Esophagus squamous epithelium (tissue), 4 donors: ENCODE results near the gene KRTAP10-7.

Experiments
- CTCF ChIP-seq, 6 experiments: fragments of 450-650 bp in 4 of 6; fragments of 200-600 bp in 2 of 6; sonication (generic) in 2 of 6; IDR thresholded peaks; one replicate each; pipeline ENCODE4 v1.5.1; 2016 to 2019; ENCODE audit warnings: antibody characterized with exemption in 6 of 6, mild to moderate bottlenecking in 4 of 6, moderate library complexity in 4 of 6
- POLR2A ChIP-seq, 4 donors: fragments of 450-650 bp; IDR thresholded peaks; one replicate each; pipeline ENCODE4 v1.6.1; 2017; ENCODE audit warnings: antibody characterized with exemption in 4 of 4, mild to moderate bottlenecking in 4 of 4, moderate library complexity in 3 of 4

DNA sequence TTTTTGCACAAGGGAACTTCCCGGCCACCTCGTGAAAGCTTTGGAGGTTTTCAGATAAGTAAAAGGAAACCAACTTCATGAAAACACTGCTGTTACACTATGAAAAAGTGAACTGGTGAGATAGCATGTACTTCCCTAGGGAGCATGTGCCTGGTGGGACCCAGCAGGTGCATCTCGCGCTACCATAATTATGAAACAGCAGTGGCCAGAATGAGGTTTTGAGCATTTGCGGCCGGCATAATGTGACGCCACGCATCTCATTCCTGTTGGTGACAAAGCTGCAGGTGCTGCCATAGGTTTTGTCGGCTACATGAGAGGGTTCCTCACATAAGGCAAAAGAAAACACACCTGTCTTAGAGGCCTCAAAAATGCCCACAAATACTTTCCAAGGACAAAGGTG, 43.5 kb upstream of the KRTAP10-7 start:
- no peak for TF ChIP-seq CTCF (IDR thresholded peaks at IDR 0.05)
- no peak for TF ChIP-seq POLR2A (IDR thresholded peaks at IDR 0.05)
